GM19468 (cell line): ENCODE measurements around the gene GCNT2.
"Not testable (repeated sequence)": the region's sequence is repeated elsewhere in the genome, so short reads cannot be mapped to it uniquely, and the experiment has no call there.

Source experiments
- ATAC-seq: cut with Tn5 transposase; IDR thresholded peaks from one replicate; pipeline ENCODE4 v1.9.1; 2021; ENCODE audit warnings: mild to moderate bottlenecking, moderate library complexity, moderate number of reproducible peaks; ENCODE audit not compliant: unreplicated experiment; ENCODE audit errors: extremely low read depth

The GCNT2 gene

GRCh38 chr6:10513544-10513943 lies 7.6 kb upstream of the GCNT2 start:
- no peak for ATAC-seq

GRCh38 chr6:10514049-10514780 lies 6.9 kb upstream of the GCNT2 start:
- ATAC-seq: no peak

- ATAC-seq: no peak
Observed at GRCh38 chr6:10516953-10517352, 4.2 kb upstream of the GCNT2 start.

- ATAC-seq: no peak
Observed at GRCh38 chr6:10518557-10519407, 2.4 kb upstream of the GCNT2 start.

- ATAC-seq: not testable (repeated sequence)
Observed at GRCh38 chr6:10519408-10519697, 1.8 kb upstream of the GCNT2 start.

GRCh38 chr6:10520468-10520867 lies 683 bp upstream of the GCNT2 start:
- no peak for ATAC-seq

GRCh38 chr6:10522929-10523573 lies 1.9 kb downstream of the GCNT2 start:
- ATAC-seq: no peak

GRCh38 chr6:10526156-10526555 lies 5.0 kb downstream of the GCNT2 start:
- ATAC-seq: no peak

- ATAC-seq: peak; percentile 62
Observed at GRCh38 chr6:10528158-10528981, 7.2 kb downstream of the GCNT2 start.

GRCh38 chr6:10529231-10529801 lies 8.2 kb downstream of the GCNT2 start:
- ATAC-seq: no peak

GRCh38 chr6:10529828-10530374 lies 8.8 kb downstream of the GCNT2 start:
- not testable (repeated sequence) for ATAC-seq

- no peak for ATAC-seq
Observed at GRCh38 chr6:10531503-10531902, 10.4 kb downstream of the GCNT2 start.

- ATAC-seq: no peak
Observed at GRCh38 chr6:10531942-10532341, 10.8 kb downstream of the GCNT2 start.

GRCh38 chr6:10532392-10532791 lies 11.2 kb downstream of the GCNT2 start:
- ATAC-seq: no peak

GRCh38 chr6:10534419-10534762 lies 13.2 kb downstream of the GCNT2 start:
- no peak for ATAC-seq

- no peak for ATAC-seq
Observed at GRCh38 chr6:10535193-10535592, 14.0 kb downstream of the GCNT2 start.

- no peak for ATAC-seq
Observed at GRCh38 chr6:10537726-10538125, 16.6 kb downstream of the GCNT2 start.

GRCh38 chr6:10540073-10540746 lies 19.1 kb downstream of the GCNT2 start:
- ATAC-seq: no peak

- no peak for ATAC-seq
Observed at GRCh38 chr6:10541591-10541990, 20.4 kb downstream of the GCNT2 start.
